22Rv1 (cell line): Measurements from ENCODE around the gene KXD1.

ENCODE experiments used
- H3K27ac ChIP-seq: fragments of 450-650 bp; 2 replicates; pipeline ENCODE4 v1.5.1; 2017
- CTCF ChIP-seq: fragments of 450-650 bp; IDR thresholded peaks from 2 replicates; pipeline ENCODE4 v1.5.1; 2017; ENCODE audit warnings: mild to moderate bottlenecking
- ZFX ChIP-seq: fragments of 450-650 bp; IDR thresholded peaks from 2 replicates; pipeline ENCODE4 v1.6.1; 2017; ENCODE audit warnings: antibody characterized with exemption, borderline replicate concordance

The KXD1 gene

DNA sequence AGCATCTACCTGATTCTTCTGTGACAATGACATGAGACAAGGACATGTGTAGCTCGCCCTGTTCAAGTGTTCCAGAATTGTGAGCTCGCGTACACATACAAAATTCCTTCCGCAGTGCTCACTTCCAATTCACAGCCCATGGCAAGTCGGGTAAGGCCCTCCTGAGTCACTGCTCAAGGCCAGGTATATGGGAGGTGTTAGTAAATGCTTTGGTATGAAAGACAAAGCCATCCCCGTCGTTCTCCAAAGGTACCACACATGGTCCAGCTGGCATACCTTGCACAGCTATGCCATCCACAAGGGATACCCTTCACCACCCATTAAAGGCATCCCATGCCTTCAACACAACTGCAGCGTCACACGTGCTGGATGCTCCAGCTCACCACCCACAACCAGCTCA is 31.4 kb upstream of the KXD1 start:
- TF ChIP-seq CTCF (no peak), ZFX (no peak)
- no peak overlapping the region for H3K27ac ChIP-seq

GRCh38 chr19:18529782-18530181 is 27.9 kb upstream of the KXD1 start:
- H3K27ac ChIP-seq: no peak overlapping the region
- TF ChIP-seq ZFX (no peak), CTCF (no peak)

DNA sequence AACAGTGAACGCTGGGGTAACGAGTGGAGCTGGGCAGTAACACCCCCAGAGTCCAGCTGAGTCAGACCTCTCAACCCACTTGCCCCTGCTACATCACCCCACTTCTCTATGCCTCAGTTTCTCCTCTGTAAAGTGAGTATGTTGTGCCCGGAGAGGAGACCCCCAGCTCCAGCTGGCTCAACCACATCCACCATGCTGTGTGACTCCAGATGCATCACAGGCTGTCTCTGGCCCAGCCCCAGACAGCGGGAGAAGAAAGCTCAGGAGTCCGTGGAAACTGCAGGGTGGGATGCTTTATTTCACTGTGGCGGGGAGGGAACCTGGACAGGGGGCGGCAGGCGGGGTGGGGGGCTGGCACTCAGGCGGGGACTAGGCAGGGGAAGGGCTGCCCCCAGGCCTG is 26.2 kb upstream of the KXD1 start:
- no peak overlapping the region for H3K27ac ChIP-seq
- TF ChIP-seq ZFX (no peak), CTCF (no peak)

- H3K27ac ChIP-seq: no peak overlapping the region
- TF ChIP-seq CTCF: no peak
- no peak for TF ChIP-seq ZFX
Measured at GRCh38 chr19:18532168-18532890, 25.3 kb upstream of the KXD1 start.

DNA sequence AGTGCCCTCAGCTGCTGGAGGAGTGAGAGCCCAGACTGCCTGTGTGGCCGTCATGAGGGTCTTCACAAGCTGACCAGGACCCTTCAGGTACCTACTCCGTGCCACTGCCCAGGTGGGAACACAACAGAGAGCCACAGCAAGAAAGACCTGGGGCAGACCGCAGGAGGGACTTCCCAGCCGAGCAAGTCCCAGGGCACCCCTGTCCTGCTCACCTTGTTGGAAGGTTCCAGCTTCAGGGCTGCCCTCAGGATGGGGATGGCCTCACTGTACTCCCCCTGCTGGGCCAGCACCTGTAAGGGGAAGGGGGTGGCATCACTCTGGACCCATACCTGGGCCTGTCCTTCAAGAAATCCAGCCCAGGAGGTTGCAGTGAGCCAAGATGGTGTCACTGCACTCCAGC is 24.6 kb upstream of the KXD1 start:
- no peak overlapping the region for H3K27ac ChIP-seq
- TF ChIP-seq ZFX (no peak), CTCF (no peak)

- TF ChIP-seq CTCF: no peak
- TF ChIP-seq ZFX: no peak
- H3K27ac ChIP-seq: no peak overlapping the region
Measured at GRCh38 chr19:18536475-18536874, 21.2 kb upstream of the KXD1 start.

DNA sequence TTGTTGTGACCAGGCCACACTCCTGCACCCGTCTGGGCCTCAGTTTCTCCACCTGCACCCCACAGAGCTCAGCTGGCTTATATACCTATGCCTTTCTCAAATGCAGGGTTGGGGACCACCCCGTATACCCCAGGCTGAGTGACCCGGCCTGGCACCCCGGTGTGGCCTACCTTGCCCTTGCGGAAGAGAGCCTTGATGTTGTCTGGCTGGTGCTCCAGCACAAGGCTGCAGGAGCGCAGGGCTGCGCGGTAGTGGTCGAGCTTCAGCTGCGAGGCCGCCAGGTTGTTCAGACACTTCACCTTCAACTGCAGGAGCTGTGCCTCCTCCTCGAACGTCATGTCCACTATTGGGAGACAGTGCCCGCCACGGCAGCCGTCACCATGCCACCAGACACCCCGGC is 20.2 kb upstream of the KXD1 start:
- no peak for TF ChIP-seq CTCF
- no peak for TF ChIP-seq ZFX
- no peak overlapping the region for H3K27ac ChIP-seq
